IPS-18c (cell line): Measurements from ENCODE around the gene SV2A.
"Not testable (repeated sequence)": the region's sequence is repeated elsewhere in the genome, so short reads cannot be mapped to it uniquely, and the experiment has no call there.

Experiments
- H3K4me3 ChIP-seq: 2 replicates; pipeline ENCODE4 v1.7.0; 2013; ENCODE audit warnings: low read depth, mild to moderate bottlenecking, low read length, moderate library complexity; ENCODE audit not compliant: insufficient read depth
- H3K9me3 ChIP-seq: one replicate; pipeline ENCODE4 v1.6.1; 2013; ENCODE audit warnings: mild to moderate bottlenecking, low read length, moderate library complexity; ENCODE audit not compliant: control insufficient read depth, insufficient read depth

SV2A gene

DNA sequence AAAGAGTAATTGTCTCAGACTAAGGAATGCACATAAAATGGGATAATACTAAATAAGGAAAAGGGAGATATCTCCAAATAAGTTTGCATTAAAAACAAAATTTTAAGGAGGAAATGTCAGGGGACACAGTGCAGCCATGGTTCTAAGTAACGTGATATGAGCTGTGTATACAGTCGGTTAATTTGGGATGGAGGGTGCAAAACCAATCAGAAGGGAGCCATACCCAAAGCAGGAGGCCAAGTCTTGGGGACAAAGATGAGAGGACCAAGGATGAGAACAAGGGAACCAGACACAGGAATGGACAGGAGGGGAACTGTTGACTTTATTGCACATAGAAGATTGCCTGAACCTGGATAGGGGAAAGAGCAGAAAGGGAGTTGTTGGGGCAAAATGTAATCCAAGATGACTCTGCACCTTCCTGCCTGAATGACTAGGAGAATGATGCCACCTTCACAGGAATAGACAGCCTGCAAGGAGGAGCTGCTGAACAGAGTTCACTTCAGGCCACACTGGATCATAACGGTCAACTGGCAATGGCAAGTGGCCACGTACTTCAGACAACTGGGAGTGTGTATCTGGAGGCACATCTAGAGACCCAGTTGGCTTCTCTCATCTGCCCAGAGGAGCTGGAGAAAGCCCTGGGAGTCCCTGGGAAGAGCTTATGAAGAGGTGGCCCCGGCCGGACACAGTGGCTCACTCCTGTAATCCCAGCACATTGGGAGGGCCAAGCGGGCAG is 40.3 kb downstream of the SV2A start:
- no peak overlapping the region for H3K4me3 ChIP-seq
- H3K9me3 ChIP-seq = no peaks in the 10 kb centered on the region

DNA sequence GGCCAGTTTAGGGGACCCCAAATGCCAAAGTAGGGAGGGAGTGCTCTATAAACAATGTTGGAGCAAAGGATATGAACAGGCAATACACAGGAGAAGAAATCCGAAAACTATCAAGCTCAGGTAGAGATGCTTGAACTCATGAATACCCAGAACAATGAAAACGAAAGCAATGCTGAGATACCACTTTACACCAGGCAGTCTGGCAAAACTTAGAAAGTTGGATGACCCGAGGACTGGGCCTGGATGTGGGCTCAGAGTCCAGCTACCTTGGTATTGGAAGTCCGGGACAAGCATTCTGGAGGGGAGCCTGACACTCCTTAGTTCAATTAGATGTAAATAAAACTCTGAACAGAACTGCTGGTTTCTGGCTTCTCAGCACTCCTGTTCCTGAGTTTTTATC is 44.6 kb downstream of the SV2A start:
- not testable (repeated sequence) for H3K9me3 ChIP-seq, H3K4me3 ChIP-seq

DNA sequence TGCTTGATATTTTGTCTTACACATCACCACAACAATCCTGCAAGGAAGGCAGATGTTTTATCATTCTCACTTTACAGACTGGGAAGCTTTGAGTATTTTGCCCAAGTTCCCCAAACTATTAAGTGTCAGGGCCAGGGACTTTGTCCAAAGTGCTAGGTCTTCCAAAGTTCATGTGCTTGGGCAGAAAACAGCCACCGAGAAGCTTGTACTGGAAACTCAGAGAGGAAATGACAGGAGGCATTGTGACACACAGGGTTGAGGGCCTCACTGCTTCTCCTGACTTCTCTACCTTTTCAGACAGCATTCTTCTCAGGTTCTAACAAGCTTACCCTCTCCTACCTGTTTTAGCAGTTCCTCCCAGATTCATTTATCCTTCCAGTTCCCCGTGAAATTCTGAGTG is 50.8 kb downstream of the SV2A start:
- H3K9me3 ChIP-seq, H3K4me3 ChIP-seq: not testable (repeated sequence)

DNA sequence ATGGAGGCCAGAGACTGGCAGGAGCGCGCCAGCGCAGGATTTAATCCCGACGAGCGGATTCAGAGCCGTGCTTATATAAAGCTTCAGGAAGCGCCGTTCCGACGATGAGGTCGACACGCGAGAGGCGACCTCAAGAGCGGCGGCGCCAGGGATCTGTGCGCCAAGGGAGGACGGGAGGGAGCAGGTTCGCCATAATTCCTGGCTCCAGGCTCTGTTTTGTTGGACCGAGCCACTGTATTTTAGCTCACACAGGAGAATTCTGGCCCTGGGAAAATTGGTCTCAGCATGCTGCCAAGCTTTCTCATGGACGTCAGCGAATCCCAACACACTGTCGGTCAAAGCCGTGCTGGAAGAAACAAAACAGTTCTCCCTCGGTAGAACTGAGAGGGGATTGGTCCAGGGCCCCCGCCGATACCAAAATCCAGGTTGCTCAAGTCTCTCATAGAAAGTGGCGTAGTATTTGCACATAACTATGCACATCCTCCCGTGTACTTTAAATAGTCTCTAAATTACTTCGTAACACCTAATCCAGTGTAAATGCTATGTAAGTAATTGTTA is 56.1 kb downstream of the SV2A start:
- not testable (repeated sequence) for H3K4me3 ChIP-seq, H3K9me3 ChIP-seq

DNA sequence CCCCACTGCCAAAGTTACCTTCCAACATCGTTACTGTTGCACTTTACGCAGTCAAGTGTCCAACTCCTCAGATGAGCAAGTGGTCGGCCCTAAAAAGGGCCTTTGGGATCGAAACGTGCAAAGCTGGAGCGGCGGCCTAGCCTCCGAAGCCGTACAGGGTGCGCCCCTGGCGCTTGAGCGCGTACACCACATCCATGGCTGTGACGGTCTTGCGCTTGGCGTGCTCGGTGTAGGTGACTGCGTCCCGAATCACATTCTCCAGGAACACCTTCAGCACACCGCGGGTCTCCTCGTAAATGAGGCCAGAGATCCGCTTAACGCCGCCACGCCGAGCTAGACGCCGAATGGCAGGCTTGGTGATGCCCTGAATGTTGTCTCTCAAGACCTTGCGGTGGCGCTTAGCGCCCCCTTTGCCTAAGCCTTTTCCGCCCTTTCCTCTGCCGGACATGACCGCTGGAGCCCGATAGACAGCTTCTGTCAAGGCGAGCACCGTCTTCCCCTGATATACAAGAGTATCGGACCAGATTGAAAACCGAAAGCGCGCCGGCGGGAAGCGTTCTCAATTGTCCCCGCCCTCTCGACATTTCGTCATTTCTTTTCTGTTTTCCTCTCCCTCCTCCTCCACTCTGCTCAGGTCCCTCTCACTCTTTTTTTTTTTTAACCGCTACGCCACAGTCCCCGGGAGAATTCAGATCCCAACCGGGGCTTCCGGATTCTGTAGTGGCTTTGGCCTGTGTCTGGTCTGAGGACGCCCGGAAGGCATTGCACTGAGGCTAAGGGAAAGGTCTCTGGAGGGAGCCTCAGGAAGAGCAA is 56.8 kb downstream of the SV2A start:
- H3K9me3 ChIP-seq, H3K4me3 ChIP-seq: not testable (repeated sequence)

DNA sequence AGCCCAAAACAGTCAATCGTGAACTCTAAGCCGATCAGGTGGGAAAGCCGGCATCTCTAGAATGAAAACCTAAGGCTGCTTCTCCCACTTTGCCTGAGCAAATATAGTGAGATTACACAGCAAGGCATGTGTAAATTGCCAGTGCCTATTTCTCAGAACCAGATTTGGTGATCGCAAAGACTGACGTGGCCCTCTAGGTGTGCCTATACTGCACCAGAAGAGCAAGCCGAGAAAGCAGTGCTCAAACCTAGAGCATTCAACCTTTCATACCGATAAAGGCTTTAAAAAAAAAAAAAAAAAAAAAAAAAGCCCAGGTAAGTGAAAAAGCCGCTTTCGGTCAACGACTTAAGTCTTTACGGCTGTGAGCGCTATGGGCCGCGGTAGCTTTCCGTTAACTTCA is 57.4 kb downstream of the SV2A start:
- not testable (repeated sequence) for H3K4me3 ChIP-seq, H3K9me3 ChIP-seq
